Kidney (tissue), 14 donors: Measurements from ENCODE around the gene QKI. TPM values are rescaled to one million over a fixed set of nuclear protein-coding genes. Genes with fewer than 3 reads are reported as not detected.

Experiments used
- DNase-seq, 5 donors: peaks; one replicate each; pipeline ENCODE4 v3.0.0-alpha.2; 2013 to 2020
- FAIRE-seq: peaks from 2 replicates; lab custom pipeline; 2012; peaks lifted over from hg19 to GRCh38; lab: Jason Lieb, UNC
- H3K27ac ChIP-seq, 2 donors: one replicate each; pipeline ENCODE4 v1.7.0; 2013; ENCODE audit warnings: low read depth in 2 of 2, low read length in 2 of 2, inconsistent platforms in 1 of 2
- H3K27me3 ChIP-seq: one replicate; pipeline ENCODE4 v1.7.1; 2013; ENCODE audit warnings: low read length, inconsistent platforms; ENCODE audit not compliant: control insufficient read depth, insufficient read depth
- H3K36me3 ChIP-seq, 3 donors: one replicate each; pipeline versions ENCODE4 v1.7.0 to v1.7.1; 2013; ENCODE audit warnings: low read length in 3 of 3, control low read depth in 1 of 3, inconsistent platforms in 1 of 3; ENCODE audit not compliant: insufficient read depth in 3 of 3, control insufficient read depth in 2 of 3
- H3K4me1 ChIP-seq, 3 donors: one replicate each; pipeline versions ENCODE4 v1.7.0 to v1.7.1; 2013; ENCODE audit warnings: low read length in 3 of 3, inconsistent platforms in 1 of 3, low read depth in 1 of 3; ENCODE audit not compliant: control insufficient read depth in 2 of 3, insufficient read depth in 2 of 3
- H3K4me3 ChIP-seq, 3 donors: one replicate each; pipeline versions ENCODE4 v1.7.0 to v1.8.1; 2013; ENCODE audit warnings: low read length in 3 of 3, control low read depth in 1 of 3, inconsistent platforms in 1 of 3
- H3K9ac ChIP-seq, 3 donors: one replicate each; pipeline versions ENCODE4 v1.7.0 to v1.7.1; 2013; ENCODE audit warnings: low read length in 3 of 3, control low read depth in 1 of 3, inconsistent platforms in 1 of 3
- H3K9me3 ChIP-seq, 3 donors: one replicate each; pipeline versions ENCODE4 v1.7.0 to v1.7.1; 2013; ENCODE audit warnings: low read length in 3 of 3, control low read depth in 1 of 3, inconsistent platforms in 1 of 3; ENCODE audit not compliant: control insufficient read depth in 2 of 3, insufficient read depth in 1 of 3
- CTCF ChIP-seq: IDR thresholded peaks from 3 replicates; pipeline ENCODE4 v1.5.1; 2012; ENCODE audit warnings: mild to moderate bottlenecking, moderate library complexity, borderline replicate concordance; ENCODE audit not compliant: insufficient read depth; ENCODE audit errors: extremely low read depth
- intact Hi-C: fragments of 100-400 bp; cut with DNase I; formaldehyde crosslinking; loops from one replicate; pipeline ENCODE4 v1.11.1; 2022
- polyA plus RNA-seq: library from polyadenylated mRNA; stranded (reverse); fragments of 350-450 nt; fragmentation: Illumina TruSeq; extraction: RNeasy Lipid Tissue Mini Kit (QIAGEN cat#74804); gene quantifications from one replicate; pipeline ENCODE4 v1.2.3, GENCODE V29; 2014; ENCODE audit warnings: low read depth, low replicate concordance; ENCODE audit not compliant: insufficient read depth
- total RNA-seq: library from RNA; stranded (reverse); fragmentation: NEBNext Ultra II Directional; extraction: Animal tissue kit (Norgen Biotek cat#: 25700); gene quantifications from one replicate; pipeline ENCODE4 v1.2.1, GENCODE V29; 2021
- donor health status: control.
- donor health status: control.
- donor health status: control.
- donor health status: control.
- donor health status: control.
- donor health status: DM: yes; HTN: yes; CAD: no.
- donor health status: Normal renal cell carcinoma (clear cell type).

QKI gene
- total and polyA plus RNA-seq, 2 donors from 2014 or later = 17.6 to 121 TPM

GRCh38 chr6:163501439-163501838, 86.9 kb downstream of the QKI start:
- DNase-seq = peak in 1 of 5 donors; percentile 8
- intact Hi-C loops = no loop called here
- Histone ChIP-seq H3K9ac (no peak overlapping the region), H3K4me1 (no peaks in the 10 kb centered on the region), H3K9me3 (no peaks in the 10 kb centered on the region), H3K27me3 (no peaks in the 10 kb centered on the region), H3K4me3 (no peak overlapping the region), H3K27ac (no peak overlapping the region), H3K36me3 (no peaks in the 10 kb centered on the region)
- no peak for FAIRE-seq
- no peak for TF ChIP-seq CTCF

GRCh38 chr6:163504984-163505640, 90.6 kb downstream of the QKI start:
- Histone ChIP-seq H3K4me1 (no peaks in the 10 kb centered on the region), H3K9ac (no peak overlapping the region), H3K9me3 (peaks cover 0 to 10% (median 4%) of the 10 kb centered on the region in 3 donors), H3K27me3 (no peaks in the 10 kb centered on the region), H3K4me3 (no peak overlapping the region), H3K27ac (no peak overlapping the region), H3K36me3 (no peaks in the 10 kb centered on the region)
- no peak for TF ChIP-seq CTCF
- intact Hi-C loops = no loop called here
- DNase-seq (no peak), FAIRE-seq (no peak)

GRCh38 chr6:163507965-163508364, 93.4 kb downstream of the QKI start:
- Histone ChIP-seq H3K36me3 (no peaks in the 10 kb centered on the region), H3K27me3 (no peaks in the 10 kb centered on the region), H3K4me1 (no peaks in the 10 kb centered on the region), H3K9ac (no peak overlapping the region), H3K9me3 (peaks cover 0 to 10% (median 4%) of the 10 kb centered on the region in 3 donors), H3K4me3 (no peak overlapping the region), H3K27ac (no peak overlapping the region)
- intact Hi-C loops = no loop called here
- FAIRE-seq (no peak), DNase-seq (peak in 1 of 5 donors; percentile 6)
- TF ChIP-seq CTCF = no peak
